Activated CD4-positive, alpha-beta T cell treated with anti-CD3 and anti-CD28 coated beads, Interleukin-2, amount 10 ng/mL, durations not matched to agents 24 days and 14 days (primary cell): Measurements from ENCODE around the gene LYPD4. TPM values are rescaled to one million over a fixed set of nuclear protein-coding genes. Genes with fewer than 3 reads are reported as not detected.

Experiments
- DNase-seq: peaks from one replicate; pipeline ENCODE4 v3.0.0; 2022
- H3K27ac Mint-ChIP-seq: one replicate; pipeline ENCODE4 v1.8.0; 2022; ENCODE audit warnings: mild to moderate bottlenecking, mixed read lengths
- H3K27me3 Mint-ChIP-seq: one replicate; pipeline ENCODE4 v1.8.0; 2022; ENCODE audit warnings: mixed read lengths
- H3K36me3 Mint-ChIP-seq: one replicate; pipeline ENCODE4 v1.8.0; 2022; ENCODE audit warnings: low read depth, mild to moderate bottlenecking, mixed read lengths
- H3K4me1 Mint-ChIP-seq: one replicate; pipeline ENCODE4 v1.8.0; 2021; ENCODE audit warnings: mixed read lengths
- H3K4me3 Mint-ChIP-seq: one replicate; pipeline ENCODE4 v1.8.0; 2022; ENCODE audit warnings: mild to moderate bottlenecking, moderate library complexity, mixed read lengths
- H3K9me3 Mint-ChIP-seq: one replicate; pipeline ENCODE4 v1.8.0; 2021; ENCODE audit warnings: mixed read lengths
- intact Hi-C: fragments of 100-400 bp; cut with micrococcal nuclease; formaldehyde crosslinking; loops from one replicate; pipeline ENCODE4 v1.15.1; 2023
- total RNA-seq: library from RNA; stranded (reverse); gene quantifications from 2 replicates; pipeline ENCODE4 v1.2.3, GENCODE V29; 2022

Gene LYPD4
- total RNA-seq, 1 donor from 2014 or later: not detected

GRCh38 chr19:41813911-41814310 is 30.6 kb downstream of the LYPD4 start:
- peaks cover 8% of the 10 kb centered on the region for H3K27me3 Mint-ChIP-seq

GRCh38 chr19:41811981-41812380 is 32.5 kb downstream of the LYPD4 start:
- Mint-ChIP-seq H3K36me3 (no peaks in the 10 kb centered on the region), H3K9me3 (no peaks in the 10 kb centered on the region), H3K4me1 (peaks cover 8% of the 10 kb centered on the region), H3K4me3 (no peak overlapping the region), H3K27me3 (no peaks in the 10 kb centered on the region), H3K27ac (no peak overlapping the region)
- DNase-seq: no peak
- intact Hi-C loops: no loop called here

More at GRCh38 chr19:41813911-41814310, 30.6 kb downstream of the LYPD4 start:
- intact Hi-C loops: no loop called here
- H3K36me3 Mint-ChIP-seq: no peaks in the 10 kb centered on the region
- H3K9me3 Mint-ChIP-seq: no peaks in the 10 kb centered on the region
- DNase-seq: no peak
- peaks cover 8% of the 10 kb centered on the region for H3K4me1 Mint-ChIP-seq
- H3K27ac Mint-ChIP-seq: no peak overlapping the region
- no peak overlapping the region for H3K4me3 Mint-ChIP-seq

GRCh38 chr19:41811036-41811435 is 33.4 kb downstream of the LYPD4 start:
- peaks cover 8% of the 10 kb centered on the region for H3K4me1 Mint-ChIP-seq

GRCh38 chr19:41810301-41810700 is 34.2 kb downstream of the LYPD4 start:
- H3K27me3 Mint-ChIP-seq: no peaks in the 10 kb centered on the region
- no peaks in the 10 kb centered on the region for H3K36me3 Mint-ChIP-seq
- H3K4me1 Mint-ChIP-seq: peaks cover 14% of the 10 kb centered on the region
- H3K4me3 Mint-ChIP-seq: no peak overlapping the region
- no peak overlapping the region for H3K27ac Mint-ChIP-seq
- H3K9me3 Mint-ChIP-seq: no peaks in the 10 kb centered on the region
- intact Hi-C loops: no loop called here
- no peak for DNase-seq

More at GRCh38 chr19:41811036-41811435, 33.4 kb downstream of the LYPD4 start:
- H3K27ac Mint-ChIP-seq: no peak overlapping the region
- no peaks in the 10 kb centered on the region for H3K27me3 Mint-ChIP-seq
- H3K4me3 Mint-ChIP-seq: no peak overlapping the region
- no peak for DNase-seq
- no peaks in the 10 kb centered on the region for H3K36me3 Mint-ChIP-seq
- H3K9me3 Mint-ChIP-seq: no peaks in the 10 kb centered on the region
- intact Hi-C loops: no loop called here

- Mint-ChIP-seq H3K27me3 (no peaks in the 10 kb centered on the region), H3K9me3 (no peaks in the 10 kb centered on the region), H3K4me3 (no peak overlapping the region), H3K4me1 (peaks cover 16% of the 10 kb centered on the region), H3K36me3 (no peaks in the 10 kb centered on the region), H3K27ac (no peak overlapping the region)
- intact Hi-C loops: no loop called here
- DNase-seq: no peak
Observed at GRCh38 chr19:41808663-41809566, 35.6 kb downstream of the LYPD4 start.

GRCh38 chr19:41807176-41807575 is 37.3 kb downstream of the LYPD4 start:
- Mint-ChIP-seq H3K27ac (no peak overlapping the region), H3K4me1 (peaks cover 23% of the 10 kb centered on the region), H3K9me3 (no peaks in the 10 kb centered on the region)

GRCh38 chr19:41804336-41804735 is 40.1 kb downstream of the LYPD4 start:
- no peaks in the 10 kb centered on the region for H3K27me3 Mint-ChIP-seq
- H3K4me1 Mint-ChIP-seq: peaks cover 27% of the 10 kb centered on the region
- peak overlapping the region; percentile 49 for H3K27ac Mint-ChIP-seq
- intact Hi-C loops: no loop called here
- no peak for DNase-seq
- no peaks in the 10 kb centered on the region for H3K36me3 Mint-ChIP-seq
- no peaks in the 10 kb centered on the region for H3K9me3 Mint-ChIP-seq
- H3K4me3 Mint-ChIP-seq: peak overlapping the region; percentile 22

More at GRCh38 chr19:41807176-41807575, 37.3 kb downstream of the LYPD4 start:
- Mint-ChIP-seq H3K4me3 (no peak overlapping the region), H3K36me3 (no peaks in the 10 kb centered on the region), H3K27me3 (no peaks in the 10 kb centered on the region)
- DNase-seq: no peak
- intact Hi-C loops: no loop called here

GRCh38 chr19:41802770-41803169 is 41.7 kb downstream of the LYPD4 start:
- Mint-ChIP-seq H3K36me3 (no peaks in the 10 kb centered on the region), H3K4me1 (peaks cover 27% of the 10 kb centered on the region), H3K4me3 (no peak overlapping the region), H3K27ac (no peak overlapping the region), H3K27me3 (peaks cover 1% of the 10 kb centered on the region), H3K9me3 (no peaks in the 10 kb centered on the region)
- intact Hi-C loops: no loop called here
- no peak for DNase-seq

- intact Hi-C loops: no loop called here
- H3K4me3 Mint-ChIP-seq: no peak overlapping the region
- peaks cover 4% of the 10 kb centered on the region for H3K27me3 Mint-ChIP-seq
- no peaks in the 10 kb centered on the region for H3K9me3 Mint-ChIP-seq
- no peak overlapping the region for H3K27ac Mint-ChIP-seq
- H3K4me1 Mint-ChIP-seq: peaks cover 27% of the 10 kb centered on the region
- DNase-seq: no peak
- H3K36me3 Mint-ChIP-seq: no peaks in the 10 kb centered on the region
Observed at GRCh38 chr19:41801792-41802211, 42.7 kb downstream of the LYPD4 start.

GRCh38 chr19:41801031-41801430 is 43.5 kb downstream of the LYPD4 start:
- peaks cover 12% of the 10 kb centered on the region for H3K27me3 Mint-ChIP-seq
- peaks cover 27% of the 10 kb centered on the region for H3K4me1 Mint-ChIP-seq
- no peaks in the 10 kb centered on the region for H3K36me3 Mint-ChIP-seq
- intact Hi-C loops: no loop called here
- H3K4me3 Mint-ChIP-seq: no peak overlapping the region
- H3K9me3 Mint-ChIP-seq: no peaks in the 10 kb centered on the region
- DNase-seq: no peak
- H3K27ac Mint-ChIP-seq: no peak overlapping the region

GRCh38 chr19:41799444-41800000 is 45.0 kb downstream of the LYPD4 start:
- Mint-ChIP-seq H3K4me3 (no peak overlapping the region), H3K9me3 (no peaks in the 10 kb centered on the region), H3K4me1 (peaks cover 20% of the 10 kb centered on the region), H3K36me3 (no peaks in the 10 kb centered on the region), H3K27ac (no peak overlapping the region), H3K27me3 (peaks cover 17% of the 10 kb centered on the region)
- intact Hi-C loops: no loop called here
- no peak for DNase-seq

- intact Hi-C loops: no loop called here
- H3K27ac Mint-ChIP-seq: no peak overlapping the region
- no peak for DNase-seq
- peaks cover 11% of the 10 kb centered on the region for H3K4me1 Mint-ChIP-seq
- H3K36me3 Mint-ChIP-seq: no peaks in the 10 kb centered on the region
- H3K4me3 Mint-ChIP-seq: no peak overlapping the region
- H3K27me3 Mint-ChIP-seq: peaks cover 36% of the 10 kb centered on the region
- H3K9me3 Mint-ChIP-seq: no peaks in the 10 kb centered on the region
Observed at GRCh38 chr19:41796901-41797300, 47.6 kb downstream of the LYPD4 start.

GRCh38 chr19:41796362-41796761 is 48.1 kb downstream of the LYPD4 start, which contains the start of gene CEACAM3:
Gene CEACAM3, plus strand, starts transcription at chr19:41796587. Its CDS starts 91 bp downstream, at chr19:41796678.
- Mint-ChIP-seq H3K27me3 (peaks cover 41% of the 10 kb centered on the region), H3K36me3 (no peaks in the 10 kb centered on the region), H3K9me3 (no peaks in the 10 kb centered on the region), H3K4me1 (peaks cover 7% of the 10 kb centered on the region), H3K4me3 (no peak within 1 kb of the TSS), H3K27ac (no peak within 1 kb of the TSS)
- DNase-seq: no peak
- intact Hi-C loops: no loop called here

GRCh38 chr19:41795031-41795461 is 49.4 kb downstream of the LYPD4 start:
- no peak overlapping the region for H3K27ac Mint-ChIP-seq
- H3K36me3 Mint-ChIP-seq: no peaks in the 10 kb centered on the region
- H3K27me3 Mint-ChIP-seq: peaks cover 45% of the 10 kb centered on the region
- H3K4me1 Mint-ChIP-seq: peaks cover 7% of the 10 kb centered on the region
- H3K9me3 Mint-ChIP-seq: no peaks in the 10 kb centered on the region
- peak; percentile 90 for DNase-seq
- no peak overlapping the region for H3K4me3 Mint-ChIP-seq
- intact Hi-C loops: no loop called here
